Endodermal cell (in vitro differentiated cells): ENCODE measurements around the gene LDLRAD4. TPM values are rescaled to one million over a fixed set of nuclear protein-coding genes. Genes with fewer than 3 reads are reported as not detected.

Experiments
- DNase-seq: peaks from one replicate; pipeline ENCODE4 v3.0.0-alpha.2; 2017
- H3K27ac ChIP-seq: 2 replicates; pipeline ENCODE4 v1.5.1; 2013; ENCODE audit warnings: mild to moderate bottlenecking, low read depth, low read length, moderate library complexity
- H3K27me3 ChIP-seq: 2 replicates; pipeline ENCODE4 v1.6.1; 2013; ENCODE audit warnings: mild to moderate bottlenecking, low read length, moderate library complexity; ENCODE audit not compliant: insufficient read depth, control insufficient read depth, poor library complexity, severe bottlenecking
- H3K36me3 ChIP-seq: 2 replicates; pipeline ENCODE4 v1.7.0; 2013; ENCODE audit warnings: mild to moderate bottlenecking, low read length, moderate library complexity; ENCODE audit not compliant: control insufficient read depth, insufficient read depth
- H3K4me1 ChIP-seq: one replicate; pipeline ENCODE4 v1.7.0; 2013; ENCODE audit warnings: low read length; ENCODE audit not compliant: control insufficient read depth, insufficient read depth
- H3K4me3 ChIP-seq: 2 replicates; pipeline ENCODE4 v1.5.1; 2013; ENCODE audit warnings: mild to moderate bottlenecking, low read length, moderate library complexity
- H3K9ac ChIP-seq: 2 replicates; pipeline ENCODE4 v1.6.1; 2013; ENCODE audit warnings: mild to moderate bottlenecking, low read length, moderate library complexity; ENCODE audit not compliant: poor library complexity, severe bottlenecking; ENCODE audit errors: extremely low read depth
- H3K9me3 ChIP-seq: 2 replicates; pipeline ENCODE4 v1.6.1; 2013; ENCODE audit warnings: mild to moderate bottlenecking, low read length, moderate library complexity; ENCODE audit not compliant: control insufficient read depth
- H3K27ac Mint-ChIP-seq: 2 replicates; pipeline ENCODE4 v1.8.0; 2020; ENCODE audit warnings: mixed read lengths
- H3K27me3 Mint-ChIP-seq: 2 replicates; pipeline ENCODE4 v1.8.0; 2021; ENCODE audit warnings: mild to moderate bottlenecking, mixed read lengths; ENCODE audit not compliant: insufficient read depth
- H3K36me3 Mint-ChIP-seq: 2 replicates; pipeline ENCODE4 v1.8.0; 2020; ENCODE audit warnings: low read depth, mixed read lengths
- H3K4me1 Mint-ChIP-seq: 2 replicates; pipeline ENCODE4 v1.8.0; 2020; ENCODE audit warnings: mixed read lengths
- H3K4me3 Mint-ChIP-seq: 2 replicates; pipeline ENCODE4 v1.8.0; 2020; ENCODE audit warnings: mild to moderate bottlenecking, moderate library complexity, mixed read lengths
- H3K9me3 Mint-ChIP-seq: 2 replicates; pipeline ENCODE4 v1.8.0; 2020; ENCODE audit warnings: mild to moderate bottlenecking, mixed read lengths
- CTCF ChIP-seq: fragments of 200-600 bp; sonication (generic); conservative IDR thresholded peaks from 2 replicates; pipeline ENCODE4 v1.5.0; 2021; ENCODE audit warnings: antibody characterized with exemption, mild to moderate bottlenecking
- WGBS, 2 experiments: methylation state at CpG; one replicate each; pipeline versions ENCODE4 v1.1.5 to v1.1.7; 2013; ENCODE audit warnings: missing lambda C conversion rate in 2 of 2, mixed read lengths in 1 of 2; ENCODE audit not compliant: insufficient coverage in 1 of 2, insufficient read length in 1 of 2; 5-methylcytosine and 5-hydroxymethylcytosine counted together
- total RNA-seq, 2 donors: library from RNA; stranded (reverse); fragmentation: NEBNext Ultra II Directional in 1 of 2; extraction: Animal tissue kit (Norgen Biotek cat#: 25700) in 1 of 2; gene quantifications; 2 replicates in 1 of 2; 3 replicates in 1 of 2; pipeline ENCODE4 v1.2.1, GENCODE V29; 2021

Gene LDLRAD4
- total RNA-seq, 2 donors from 2014 or later = 14.9 to 15.1 TPM

DNA sequence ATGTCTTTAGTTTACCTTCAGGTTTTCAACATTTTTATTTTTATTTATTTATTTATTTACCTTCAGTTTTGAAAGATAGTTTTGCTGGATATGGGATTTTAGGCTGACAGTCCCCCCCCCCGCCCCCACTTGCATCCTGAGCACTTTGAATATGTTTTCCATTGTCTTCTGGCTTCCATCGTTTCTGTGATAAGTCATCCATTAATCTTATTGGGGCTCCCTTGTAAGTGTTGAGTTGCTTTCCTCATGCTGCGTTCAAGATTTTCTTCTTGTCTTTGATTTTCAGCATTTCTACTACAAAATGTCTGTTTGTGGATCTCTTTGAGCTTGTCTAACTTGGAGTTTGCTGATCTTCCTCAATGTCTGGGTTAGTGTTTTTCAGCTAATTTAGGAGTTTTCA, 19.4 kb upstream of the LDLRAD4 start:
- no peak for TF ChIP-seq CTCF
- Mint-ChIP-seq H3K36me3 (no peaks in the 10 kb centered on the region), H3K27me3 (peaks cover 21% of the 10 kb centered on the region), H3K4me3 (no peak overlapping the region), H3K9me3 (peaks cover 30% of the 10 kb centered on the region), H3K4me1 (no peaks in the 10 kb centered on the region), H3K27ac (no peak overlapping the region)
- 79% methylated on average over 3 of the region's 3 CpGs; no CpG with 5 or more reads in 1 of the 2 experiments for WGBS, 2 experiments
- Histone ChIP-seq H3K4me3 (no peak overlapping the region), H3K4me1 (no peaks in the 10 kb centered on the region), H3K27me3 (no peaks in the 10 kb centered on the region), H3K9ac (no peak overlapping the region), H3K9me3 (peaks cover 19% of the 10 kb centered on the region), H3K27ac (no peak overlapping the region), H3K36me3 (no peaks in the 10 kb centered on the region)
- DNase-seq = no peak

GRCh38 chr18:13201292-13201691, 17.3 kb upstream of the LDLRAD4 start:
- no peak overlapping the region for H3K9ac ChIP-seq
- H3K4me3 ChIP-seq = no peak overlapping the region
- no peaks in the 10 kb centered on the region for H3K4me1 ChIP-seq
- Mint-ChIP-seq H3K27ac (no peak overlapping the region), H3K27me3 (peaks cover 19% of the 10 kb centered on the region), H3K9me3 (peaks cover 28% of the 10 kb centered on the region), H3K4me1 (no peaks in the 10 kb centered on the region), H3K4me3 (no peak overlapping the region), H3K36me3 (no peaks in the 10 kb centered on the region)
- no peak for DNase-seq
- no peaks in the 10 kb centered on the region for H3K36me3 ChIP-seq
- H3K27me3 ChIP-seq = no peaks in the 10 kb centered on the region
- no peak for TF ChIP-seq CTCF
- H3K9me3 ChIP-seq = peaks cover 19% of the 10 kb centered on the region
- no peak overlapping the region for H3K27ac ChIP-seq
- WGBS, 2 experiments = 95 to 96% methylated on average over 2 to 3 of the region's 3 CpGs

DNA sequence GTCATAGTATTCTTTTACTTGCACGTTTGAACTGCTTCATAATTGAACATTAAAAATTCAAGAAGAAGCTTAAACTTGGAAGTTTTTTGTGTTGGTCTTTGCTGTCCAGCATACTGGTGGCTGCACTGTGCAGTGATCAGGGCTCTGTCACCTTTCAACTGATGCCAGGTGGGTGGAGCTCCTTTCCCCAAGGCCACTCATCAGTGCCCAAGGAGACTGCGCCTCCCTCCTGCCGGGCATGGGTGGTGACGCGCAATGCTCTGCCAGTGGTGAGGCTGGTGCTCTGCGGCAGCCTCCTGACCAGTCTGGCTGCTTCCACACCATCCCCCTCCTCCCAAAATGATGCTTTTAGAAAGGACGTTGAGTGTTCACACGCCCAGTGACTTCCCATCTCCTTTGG, 16.0 kb upstream of the LDLRAD4 start:
- no peak overlapping the region for H3K4me3 Mint-ChIP-seq
- Histone ChIP-seq H3K4me1 (no peaks in the 10 kb centered on the region), H3K36me3 (no peaks in the 10 kb centered on the region), H3K9me3 (peaks cover 19% of the 10 kb centered on the region), H3K4me3 (no peak overlapping the region), H3K27ac (no peak overlapping the region), H3K27me3 (no peaks in the 10 kb centered on the region), H3K9ac (no peak overlapping the region)
- 92 to 97% methylated on average over 3 to 8 of the region's 8 CpGs for WGBS, 2 experiments
- TF ChIP-seq CTCF = no peak
- H3K36me3 Mint-ChIP-seq = no peaks in the 10 kb centered on the region
- H3K27me3 Mint-ChIP-seq = peaks cover 21% of the 10 kb centered on the region
- H3K4me1 Mint-ChIP-seq = no peaks in the 10 kb centered on the region
- no peak for DNase-seq
- peaks cover 28% of the 10 kb centered on the region for H3K9me3 Mint-ChIP-seq
- no peak overlapping the region for H3K27ac Mint-ChIP-seq
